K562 (cell line): Measurements from ENCODE around the gene TBRG4. TPM values are rescaled to one million over a fixed set of nuclear protein-coding genes. Genes with fewer than 3 reads are reported as not detected.

Source experiments
- ATAC-seq: fragments of 200-7000 bp; cut with Tn5 transposase; 3 replicates; pipeline ENCODE4 v1.9.1; 2020; ENCODE audit warnings: moderate library complexity
- BruUV-seq: library from RNA; stranded (reverse); fragments of 400-500 nt; replicated peaks from 2 replicates; lab custom pipeline; 2021; lab: Mats Ljungman, UMichigan
- CTCF ChIA-PET: fragments of 300-600 bp; formaldehyde crosslinking; extraction: SDS; loops from one replicate; lab custom pipeline; 2021; ENCODE audit warnings: low intra/inter-chr PET ratio; lab: Yijun Ruan, JAX
- POLR2A ChIA-PET: fragments of 300-600, 350-650 bp; sonication (Branson Sonifier 250); formaldehyde crosslinking; extraction: SDS; loops from one replicate; lab custom pipeline; 2021; ENCODE audit warnings: antibody characterized with exemption, inconsistent platforms; lab: Yijun Ruan, JAX
- DNase-seq, 4 experiments: peaks; one replicate each; pipeline versions ENCODE4 v3.0.0 to v3.0.0-alpha.2; 2011 to 2018; ENCODE audit warnings: low spot score in 3 of 4, mixed read lengths in 3 of 4; ENCODE audit errors: extremely low read depth in 1 of 4
- FAIRE-seq: peaks from 2 replicates; lab custom pipeline; 2011; peaks lifted over from hg19 to GRCh38; lab: Jason Lieb, UNC
- H2AFZ ChIP-seq: 2 replicates; pipeline ENCODE4 v1.6.0; 2011; ENCODE audit warnings: low read depth, low read length, control low read depth, inconsistent platforms
- H3K27ac ChIP-seq: fragments of 200-600 bp; 3 replicates; pipeline ENCODE4 v1.8.0; 2011; ENCODE audit warnings: low read depth, mild to moderate bottlenecking, control low read depth, inconsistent platforms, low read length, moderate library complexity, mixed read lengths; ENCODE audit errors: extremely low read depth
- H3K27me3 ChIP-seq, 2 experiments: fragments of 300-600 bp in 1 of 2; 2 replicates in 1 of 2; 3 replicates in 1 of 2; pipeline versions ENCODE4 v1.6.0 to v1.8.0; 2011; ENCODE audit warnings: inconsistent platforms in 2 of 2, low read length in 2 of 2, mild to moderate bottlenecking in 1 of 2, mixed read lengths in 1 of 2, moderate library complexity in 1 of 2; ENCODE audit not compliant: control insufficient read depth in 2 of 2, insufficient read depth in 2 of 2
- H3K36me3 ChIP-seq: fragments of 300-600 bp; 3 replicates; pipeline ENCODE4 v1.8.0; 2011; ENCODE audit warnings: mild to moderate bottlenecking, low read length, inconsistent platforms; ENCODE audit not compliant: control insufficient read depth, insufficient read depth
- H3K4me1 ChIP-seq, 2 experiments: fragments of 200-600 bp in 1 of 2; replicated peaks in 1 of 2; 2 replicates in 1 of 2; 3 replicates in 1 of 2; pipeline versions ENCODE4 v1.5.1 to v1.8.0; 2011; ENCODE audit warnings: inconsistent platforms in 2 of 2, low read length in 2 of 2, mild to moderate bottlenecking in 1 of 2, mixed read lengths in 1 of 2, moderate library complexity in 1 of 2; ENCODE audit not compliant: control insufficient read depth in 2 of 2, insufficient read depth in 2 of 2
- H3K4me2 ChIP-seq: 2 replicates; pipeline ENCODE4 v1.6.1; 2011; ENCODE audit warnings: low read length, control low read depth, inconsistent platforms, mixed read lengths; ENCODE audit not compliant: insufficient read depth
- H3K4me3 ChIP-seq: fragments of 200-600 bp; sonication (generic), shearing (Covaris generic); 2 replicates; pipeline ENCODE4 v1.5.1; 2016; ENCODE audit warnings: control low read depth, inconsistent platforms
- H3K79me2 ChIP-seq: fragments of 200-600 bp; 3 replicates; pipeline ENCODE4 v1.8.0; 2011; ENCODE audit warnings: low read length, inconsistent platforms; ENCODE audit not compliant: control insufficient read depth, insufficient read depth
- H3K9ac ChIP-seq, 2 experiments: 2 replicates each; pipeline versions ENCODE4 v1.6.0 to v1.6.1; 2011; ENCODE audit warnings: low read depth in 2 of 2, low read length in 2 of 2, control low read depth in 1 of 2, inconsistent platforms in 1 of 2, mild to moderate bottlenecking in 1 of 2, mixed read lengths in 1 of 2; ENCODE audit not compliant: insufficient read depth in 1 of 2
- H3K9me1 ChIP-seq: one replicate; pipeline ENCODE4 v1.6.0; 2011; ENCODE audit warnings: inconsistent platforms, mild to moderate bottlenecking, low read length, moderate library complexity; ENCODE audit not compliant: control insufficient read depth, insufficient read depth
- H3K9me3 ChIP-seq: replicated peaks from 2 replicates; pipeline ENCODE4 v1.5.1; 2011; ENCODE audit warnings: low read depth, low read length, inconsistent platforms; ENCODE audit not compliant: control insufficient read depth, insufficient read depth
- H4K20me1 ChIP-seq: replicated peaks from 2 replicates; pipeline ENCODE4 v1.6.1; 2011; ENCODE audit warnings: low read length, inconsistent platforms, mixed read lengths; ENCODE audit not compliant: control insufficient read depth, insufficient read depth
- KDM1A ChIP-seq, 2 experiments: fragments of 450-650 bp; IDR thresholded peaks; 2 replicates each; pipeline ENCODE4 v1.6.1; 2016; ENCODE audit warnings: mild to moderate bottlenecking in 2 of 2
- POLR2G ChIP-seq: fragments of 200-400 bp; formaldehyde crosslinking; IDR thresholded peaks from 2 replicates; pipeline ENCODE4 v1.6.1; 2017; ENCODE audit warnings: low read depth, mild to moderate bottlenecking, antibody characterized with exemption, low read length, moderate library complexity
- RBFOX2 ChIP-seq: fragments of 200-400 bp; formaldehyde crosslinking; IDR thresholded peaks from 2 replicates; pipeline ENCODE4 v1.6.1; 2017; ENCODE audit warnings: low read depth, mild to moderate bottlenecking, low read length, moderate library complexity
- SIX5 ChIP-seq, 2 experiments: IDR thresholded peaks; 2 replicates each; pipeline ENCODE4 v1.6.1; 2011; ENCODE audit warnings: low read length in 2 of 2, borderline replicate concordance in 1 of 2, low read depth in 1 of 2, mild to moderate bottlenecking in 1 of 2, moderate library complexity in 1 of 2; ENCODE audit not compliant: insufficient read depth in 1 of 2
- WGBS: fragments of 100-300 bp; shearing (Covaris generic); methylation state at CpG from one replicate; pipeline ENCODE4 v1.1.6; 2016; ENCODE audit warnings: low coverage, mixed read lengths; ENCODE audit not compliant: insufficient coverage; ENCODE audit errors: missing lambda C conversion rate; 5-methylcytosine and 5-hydroxymethylcytosine counted together
- in situ Hi-C: fragments of 300-500 bp; cut with MboI; formaldehyde crosslinking; loops from 4 replicates; pipeline ENCODE4 v1.15.0; 2018; ENCODE audit warnings: inconsistent platforms, mixed read lengths
- intact Hi-C: fragments of 100-400 bp; cut with micrococcal nuclease; formaldehyde crosslinking; loops from 2 replicates; pipeline ENCODE4 v1.14.2; 2022
- polyA plus RNA-seq, 8 experiments: library from polyadenylated mRNA; depleted of rRNA in 4 of 8; stranded (reverse) in 5 of 8; unstranded in 3 of 8; fragments of >200 nt; fragmentation: Nextera tagmentation in 2 of 8; fragmentation: Illumina TruSeq in 1 of 8; extraction: Ambion mirVana in 2 of 8; extraction: Trizol in 1 of 8; gene quantifications; 2 replicates each; pipeline versions ENCODE4 v1.2.1 to v1.2.3, GENCODE V29; 2011 to 2014; ENCODE audit warnings: inconsistent platforms in 1 of 8, missing spikeins in 1 of 8
- total RNA-seq, 7 experiments: library from RNA; depleted of rRNA in 6 of 7; stranded (reverse); fragments of >200 nt in 6 of 7; fragmentation: Illumina TruSeq in 2 of 7; extraction: Trizol in 2 of 7; gene quantifications; 2 replicates each; pipeline versions ENCODE4 v1.2.1 to v1.2.3, GENCODE V29; 2011 to 2021; ENCODE audit warnings: low replicate concordance in 1 of 7

Gene TBRG4
- total and polyA plus RNA-seq, 9 of the 15 experiments (the other 6 are each of a cell fraction or from before 2014, with no cell fraction given): 11.2 to 322 (median 216) TPM

- TF ChIP-seq SIX5 (IDR thresholded peaks at IDR 0.05; ENCODE audit: borderline replicate concordance in 1 of 2, insufficient read depth in 1 of 2, low read depth in 1 of 2, low read length in 2 of 2) (no peak), RBFOX2 (peak; percentile 32; the same call in 1 of the 2 replicates), KDM1A (IDR thresholded peaks at IDR 0.05) (no peak), POLR2G (peak; percentile 26; the same call in 1 of the 2 replicates)
These were observed 9.7 kb downstream of the TBRG4 start for GRCh38 chr7:45101748-45102147.

More at GRCh38 chr7:45101748-45102147, 9.7 kb downstream of the TBRG4 start:
- ChIA-PET POLR2A (interaction anchor here (0.6 to 1.9 kb wide), 5 partner anchors 10 to 595 kb away, joined by 3 to 5 read pairs (median 4); partner anchors contain the start of gene TBRG4), CTCF (no interaction called here)
- in situ Hi-C loops (no loop called here), intact Hi-C loops (no loop called here)
- Histone ChIP-seq H3K36me3 (peaks cover 80% of the 10 kb centered on the region), H3K27ac (no peak overlapping the region), H3K9me1 (peaks cover 5% of the 10 kb centered on the region), H3K9me3 (no peaks in the 10 kb centered on the region), H3K9ac (0 out of 4 replicates have a peak overlapping the region, but pooled peaks of 1 of the 2 experiments have one; percentile 36), H3K4me1 (peaks cover 0 to 23% of the 10 kb centered on the region in 2 experiments; a peak in 1 of 5 replicates), H3K4me2 (no peak overlapping the region), H3K4me3 (no peak overlapping the region), H2AFZ (no peak overlapping the region), H3K79me2 (peaks cover 29% of the 10 kb centered on the region), H4K20me1 (peaks cover 41% of the 10 kb centered on the region), H3K27me3 (no peaks in the 10 kb centered on the region)
- ATAC-seq (no peak), DNase-seq (no peak), FAIRE-seq (no peak)
- 92% methylated on average over 5 of the region's 12 CpGs for WGBS
- BruUV-seq: no TSS peak
